HG03439 (cell line): ENCODE measurements around the gene DAO.

ENCODE experiments used
- ATAC-seq: cut with Tn5 transposase; IDR thresholded peaks from one replicate; pipeline ENCODE4 v1.9.1; 2021; ENCODE audit warnings: mild to moderate bottlenecking, moderate library complexity; ENCODE audit not compliant: unreplicated experiment

The DAO gene

GRCh38 chr12:108875280-108875679, 4.6 kb upstream of the DAO start:
- ATAC-seq = no peak

- ATAC-seq = no peak
Observed at GRCh38 chr12:108875682-108876361, 4.1 kb upstream of the DAO start.

- no peak for ATAC-seq
Observed at GRCh38 chr12:108876550-108876949, 3.3 kb upstream of the DAO start.

DNA sequence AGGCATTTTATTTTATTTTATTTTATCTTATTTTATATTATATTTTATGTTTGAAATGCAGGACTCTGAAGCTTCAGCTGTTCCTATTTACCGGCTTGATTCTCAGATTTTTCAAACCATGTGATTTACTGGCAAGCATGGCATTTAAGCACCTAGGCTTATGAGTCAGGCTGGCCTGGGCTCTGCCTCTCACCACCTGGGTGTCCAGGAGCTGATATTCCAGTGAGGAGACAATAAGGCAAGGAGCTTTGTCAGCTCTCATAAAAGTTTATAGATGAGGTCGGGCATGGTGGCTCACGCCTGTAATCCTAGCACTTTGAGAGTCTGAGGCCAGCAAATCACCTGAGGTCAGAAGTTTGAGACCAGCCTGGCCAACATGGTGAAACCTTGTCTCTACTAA, 2.1 kb downstream of the DAO start:
- no peak for ATAC-seq

- no peak for ATAC-seq
Observed at GRCh38 chr12:108884116-108885012, 4.5 kb downstream of the DAO start.

DNA sequence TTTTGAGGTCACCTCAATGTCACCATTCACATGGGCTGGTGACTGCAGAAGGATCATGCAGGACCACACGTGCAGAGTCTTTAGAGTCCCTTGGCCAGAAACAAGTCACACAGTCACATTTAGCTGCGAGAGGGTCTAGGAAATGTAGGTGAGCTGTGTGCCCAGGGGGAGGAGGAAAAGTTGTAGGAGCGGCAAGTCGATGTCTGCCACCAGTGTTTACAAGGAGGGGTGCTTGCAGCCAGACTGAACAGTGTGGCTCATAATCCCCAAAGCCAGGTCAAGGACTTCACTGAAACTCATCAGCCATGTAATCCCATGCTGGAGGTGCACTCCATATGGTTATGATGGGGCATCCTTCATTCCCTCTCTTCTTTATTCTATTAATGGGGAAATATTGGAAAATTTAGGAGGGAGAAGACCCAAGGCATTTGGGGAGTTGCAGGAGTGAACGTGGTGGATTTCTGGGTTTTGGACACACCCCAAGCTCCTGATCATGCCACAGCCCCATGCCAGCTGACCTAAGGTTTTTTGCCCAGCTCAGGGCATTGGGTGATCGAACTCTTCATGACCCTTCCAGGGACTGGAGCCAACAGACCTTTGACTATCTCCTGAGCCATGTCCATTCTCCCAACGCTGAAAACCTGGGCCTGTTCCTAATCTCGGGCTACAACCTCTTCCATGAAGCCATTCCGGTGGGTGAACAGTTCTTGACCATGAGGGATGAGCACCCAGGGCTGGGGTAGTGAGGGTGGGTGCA, 7.2 kb downstream of the DAO start:
- no peak for ATAC-seq

DNA sequence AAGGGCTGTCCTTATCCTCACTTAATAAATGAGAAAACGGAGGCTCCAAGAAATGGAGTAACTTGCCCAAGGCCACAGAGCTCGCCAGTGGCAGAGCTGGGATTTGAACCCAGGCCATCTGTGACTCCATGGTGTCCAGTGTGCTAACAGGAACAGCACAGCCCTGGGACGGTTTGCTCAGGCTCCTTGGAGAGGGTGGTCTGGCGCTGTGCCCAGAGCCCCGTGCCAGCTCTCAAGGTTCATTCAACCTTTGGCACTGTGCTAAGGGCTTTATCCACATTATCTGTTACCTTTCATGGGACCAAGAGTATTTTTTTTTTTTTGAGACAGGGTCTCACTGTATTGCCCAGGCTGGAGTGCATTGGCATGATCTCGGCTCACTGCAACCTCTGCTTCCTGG, 8.1 kb downstream of the DAO start:
- no peak for ATAC-seq

DNA sequence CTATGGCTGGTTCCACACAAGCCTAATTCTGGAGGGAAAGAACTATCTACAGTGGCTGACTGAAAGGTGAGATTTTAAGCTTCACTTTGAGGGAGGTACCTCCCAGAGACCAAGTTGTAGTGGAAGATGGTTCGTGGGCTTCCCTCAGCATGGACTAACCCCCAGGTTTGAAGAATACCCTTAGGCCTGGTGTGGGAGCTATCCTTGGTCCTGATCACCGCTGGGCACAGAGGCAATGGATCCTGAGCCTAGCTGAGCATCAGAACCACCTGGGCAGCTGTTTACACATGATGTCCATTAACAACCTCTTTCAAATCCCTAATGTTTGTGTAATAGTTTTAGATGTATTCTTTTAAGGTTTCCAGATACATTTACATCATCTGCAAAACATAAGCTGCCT, 10.3 kb downstream of the DAO start:
- ATAC-seq = no peak

- ATAC-seq = no peak
Observed at GRCh38 chr12:108895220-108895802, 15.4 kb downstream of the DAO start.

GRCh38 chr12:108896336-108896735, 16.4 kb downstream of the DAO start:
- ATAC-seq = no peak

GRCh38 chr12:108896817-108897216, 16.9 kb downstream of the DAO start:
- ATAC-seq = no peak

- ATAC-seq = no peak
Observed at GRCh38 chr12:108899145-108899544, 19.3 kb downstream of the DAO start.

DNA sequence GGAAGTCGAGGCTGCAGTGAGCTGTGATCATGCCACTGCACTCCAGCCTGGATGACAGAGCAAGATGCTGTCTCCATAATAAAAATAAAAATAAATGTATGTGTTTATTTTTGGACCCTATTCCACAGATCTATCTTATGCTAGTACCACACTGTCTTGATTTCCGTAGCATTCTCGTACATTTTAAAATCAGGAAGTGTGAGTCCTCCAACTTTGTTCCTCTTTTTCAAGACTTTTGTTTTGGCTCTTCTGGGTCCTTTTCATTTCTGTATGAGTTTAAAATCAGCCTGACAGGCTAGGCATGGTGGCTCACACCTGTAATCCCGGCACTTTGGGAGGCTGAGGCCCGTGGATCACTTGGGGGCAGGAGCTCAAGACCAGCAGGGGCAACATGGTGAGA, 25.8 kb downstream of the DAO start:
- ATAC-seq = no peak

DNA sequence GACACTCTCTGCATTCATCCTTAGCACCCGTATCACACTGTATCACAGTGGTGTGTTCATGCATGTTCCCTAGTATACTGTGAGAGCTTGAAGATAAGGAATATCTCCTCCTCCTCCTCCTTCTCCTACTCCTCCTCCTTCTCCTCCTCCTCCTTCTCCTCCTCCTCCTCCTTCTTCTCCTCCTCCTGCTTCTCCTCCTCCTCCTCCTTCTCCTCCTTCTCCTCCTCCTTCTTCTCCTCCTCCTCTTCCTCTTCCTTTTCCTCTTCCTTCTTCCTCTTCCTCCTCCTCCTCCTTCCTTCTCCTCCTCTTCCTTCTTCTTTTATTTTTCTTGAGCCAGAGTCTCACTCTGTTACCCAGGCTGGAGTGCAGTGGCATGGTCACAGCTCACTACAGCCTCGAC, 27.1 kb downstream of the DAO start:
- ATAC-seq = no peak

DNA sequence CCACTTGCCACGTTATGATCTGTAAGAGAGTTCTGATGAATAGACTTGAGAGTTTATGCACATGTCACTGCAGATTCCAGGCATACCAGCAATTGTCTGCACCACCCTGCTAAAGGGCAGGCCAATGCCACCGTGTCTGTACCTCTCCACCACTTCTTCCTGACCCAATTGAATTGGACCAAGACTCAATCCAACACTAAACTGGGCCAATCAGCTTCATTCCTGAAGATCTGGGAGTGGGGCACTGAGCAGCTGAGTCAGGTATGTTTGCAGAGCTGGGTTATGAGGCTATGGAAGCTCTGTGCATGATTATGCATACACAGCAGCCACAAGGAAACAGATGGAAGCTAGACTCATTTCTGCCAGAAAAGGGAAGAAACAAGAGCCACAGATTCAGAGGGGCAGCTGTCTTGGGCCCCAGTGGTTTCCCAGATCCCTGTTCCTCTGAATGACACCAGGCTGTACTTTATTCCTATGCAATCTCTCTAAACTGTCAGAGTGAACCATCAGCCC, 28.0 kb downstream of the DAO start:
- ATAC-seq = no peak

- ATAC-seq = no peak
Observed at GRCh38 chr12:108910336-108910735, 30.4 kb downstream of the DAO start.

GRCh38 chr12:108911915-108912314, 32.0 kb downstream of the DAO start:
- no peak for ATAC-seq

DNA sequence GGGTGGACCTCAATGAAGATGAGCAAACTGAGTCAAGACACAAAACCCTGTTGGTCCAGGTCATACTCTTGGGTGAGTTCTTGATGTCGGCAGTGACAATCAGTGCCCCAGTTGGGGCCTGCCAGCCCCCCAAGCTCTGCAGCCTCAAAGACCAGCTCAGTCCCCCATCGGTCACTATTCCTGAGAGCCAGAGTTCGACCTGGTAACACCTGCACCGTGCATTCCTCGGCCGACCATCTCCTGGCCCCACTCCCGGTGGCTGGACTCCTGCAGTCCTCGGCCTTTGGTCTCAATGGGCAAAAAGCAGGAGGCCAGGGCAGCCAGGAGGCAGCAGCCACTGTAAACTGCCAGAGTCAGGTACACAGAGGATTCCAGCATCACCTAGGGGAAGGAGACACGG, 32.5 kb downstream of the DAO start:
- no peak for ATAC-seq

DNA sequence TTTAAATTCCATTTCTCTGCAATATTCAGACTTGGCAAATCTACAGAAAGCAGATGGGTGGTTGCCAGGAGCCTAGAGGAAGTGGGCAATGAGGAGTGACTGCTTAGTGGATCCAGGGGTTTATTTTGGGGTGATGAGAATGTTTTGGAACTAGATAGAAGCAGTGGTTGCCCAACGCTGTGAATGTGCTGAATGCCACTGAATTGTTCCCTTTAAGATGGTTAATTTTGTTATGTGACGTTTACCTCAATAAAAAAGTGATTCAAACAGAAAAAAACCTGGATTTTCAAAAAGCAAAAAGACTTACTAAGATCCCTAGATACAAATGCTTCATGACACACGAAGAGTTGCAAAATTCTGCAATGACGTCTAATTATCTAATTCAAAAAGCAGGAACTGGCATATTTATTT, 34.2 kb downstream of the DAO start:
- ATAC-seq = no peak

- ATAC-seq = no peak
Observed at GRCh38 chr12:108915632-108916133, 35.8 kb downstream of the DAO start.

- no peak for ATAC-seq
Observed at GRCh38 chr12:108916336-108916735, 36.4 kb downstream of the DAO start.
